Activated T-cell treated with anti-CD3 and anti-CD28 coated beads, Interleukin-2, amount 50 U/mL, for 4 hours (primary cell): ENCODE data around the gene ENTPD6. TPM values are rescaled to one million over a fixed set of nuclear protein-coding genes. Genes with fewer than 3 reads are reported as not detected.

Experiments
- ATAC-seq, 2 donors: fragments of 200-7000 bp; cut with Tn5 transposase; one replicate each; pipeline ENCODE4 v1.10.0; 2021
- DNase-seq: peaks from one replicate; pipeline ENCODE4 v3.0.0-alpha.2; 2020
- H3K27me3 Mint-ChIP-seq: one replicate; pipeline ENCODE4 v1.8.0; 2021; ENCODE audit warnings: low read depth, mixed read lengths
- H3K36me3 Mint-ChIP-seq: one replicate; pipeline ENCODE4 v1.8.0; 2022; ENCODE audit warnings: mixed read lengths; ENCODE audit not compliant: insufficient read depth
- H3K4me1 Mint-ChIP-seq: one replicate; pipeline ENCODE4 v1.8.0; 2021; ENCODE audit warnings: low read depth, mixed read lengths
- H3K4me3 Mint-ChIP-seq: one replicate; pipeline ENCODE4 v1.8.0; 2021; ENCODE audit warnings: mild to moderate bottlenecking, moderate library complexity, mixed read lengths
- H3K9me3 Mint-ChIP-seq: one replicate; pipeline ENCODE4 v1.8.0; 2021; ENCODE audit warnings: mixed read lengths
- total RNA-seq, 3 donors: library from RNA; stranded (reverse); gene quantifications; one replicate each; pipeline ENCODE4 v1.2.1, GENCODE V29; 2021

The ENTPD6 gene
- total RNA-seq, 3 donors from 2014 or later: 43.4 to 51.2 (median 47.1) TPM

GRCh38 chr20:25197183-25197869 is 1.8 kb downstream of the ENTPD6 start:
- Mint-ChIP-seq H3K36me3 (peaks cover 2% of the 10 kb centered on the region), H3K27me3 (no peaks in the 10 kb centered on the region), H3K4me3 (peak overlapping the region; percentile 86), H3K4me1 (peaks cover 45% of the 10 kb centered on the region), H3K9me3 (no peaks in the 10 kb centered on the region)
- ATAC-seq (peak; percentile 20 to 30), DNase-seq (no peak)

- peak overlapping the region; percentile 86 for H3K4me3 Mint-ChIP-seq
- peaks cover 47% of the 10 kb centered on the region for H3K4me1 Mint-ChIP-seq
- H3K27me3 Mint-ChIP-seq: no peaks in the 10 kb centered on the region
- ATAC-seq: no peak
- no peak for DNase-seq
- no peaks in the 10 kb centered on the region for H3K9me3 Mint-ChIP-seq
- peaks cover 4% of the 10 kb centered on the region for H3K36me3 Mint-ChIP-seq
These were observed 2.3 kb downstream of the ENTPD6 start for GRCh38 chr20:25197870-25198190.

- Mint-ChIP-seq H3K4me1 (peaks cover 54% of the 10 kb centered on the region), H3K27me3 (no peaks in the 10 kb centered on the region), H3K9me3 (no peaks in the 10 kb centered on the region), H3K4me3 (no peak overlapping the region), H3K36me3 (peaks cover 10% of the 10 kb centered on the region)
- DNase-seq: no peak
- ATAC-seq: no peak
These were observed 3.3 kb downstream of the ENTPD6 start for GRCh38 chr20:25198663-25199383.

- Mint-ChIP-seq H3K4me1 (peaks cover 58% of the 10 kb centered on the region), H3K9me3 (no peaks in the 10 kb centered on the region), H3K27me3 (no peaks in the 10 kb centered on the region), H3K36me3 (peaks cover 13% of the 10 kb centered on the region), H3K4me3 (no peak overlapping the region)
- ATAC-seq (no peak), DNase-seq (no peak)
These were observed 4.2 kb downstream of the ENTPD6 start for GRCh38 chr20:25199473-25200260.

- ATAC-seq: no peak
- peaks cover 38% of the 10 kb centered on the region for H3K4me1 Mint-ChIP-seq
- peaks cover 13% of the 10 kb centered on the region for H3K36me3 Mint-ChIP-seq
- DNase-seq: no peak
- H3K9me3 Mint-ChIP-seq: no peaks in the 10 kb centered on the region
- H3K27me3 Mint-ChIP-seq: no peaks in the 10 kb centered on the region
- H3K4me3 Mint-ChIP-seq: no peak overlapping the region
These were observed 7.6 kb downstream of the ENTPD6 start for GRCh38 chr20:25203089-25203488.

GRCh38 chr20:25203871-25204320 is 8.4 kb downstream of the ENTPD6 start:
- H3K9me3 Mint-ChIP-seq: no peaks in the 10 kb centered on the region
- ATAC-seq: no peak
- no peaks in the 10 kb centered on the region for H3K27me3 Mint-ChIP-seq
- no peak overlapping the region for H3K4me3 Mint-ChIP-seq
- H3K36me3 Mint-ChIP-seq: peaks cover 13% of the 10 kb centered on the region
- no peak for DNase-seq
- H3K4me1 Mint-ChIP-seq: peaks cover 35% of the 10 kb centered on the region

GRCh38 chr20:25204550-25205276 is 9.2 kb downstream of the ENTPD6 start:
- no peaks in the 10 kb centered on the region for H3K27me3 Mint-ChIP-seq
- H3K36me3 Mint-ChIP-seq: peaks cover 13% of the 10 kb centered on the region
- ATAC-seq (no peak), DNase-seq (no peak)
- no peak overlapping the region for H3K4me3 Mint-ChIP-seq
- H3K9me3 Mint-ChIP-seq: no peaks in the 10 kb centered on the region
- peaks cover 28% of the 10 kb centered on the region for H3K4me1 Mint-ChIP-seq

- peaks cover 13% of the 10 kb centered on the region for H3K36me3 Mint-ChIP-seq
- no peak for DNase-seq
- no peaks in the 10 kb centered on the region for H3K9me3 Mint-ChIP-seq
- no peaks in the 10 kb centered on the region for H3K27me3 Mint-ChIP-seq
- H3K4me1 Mint-ChIP-seq: peaks cover 24% of the 10 kb centered on the region
- ATAC-seq: no peak
- no peak overlapping the region for H3K4me3 Mint-ChIP-seq
These were observed 10.0 kb downstream of the ENTPD6 start for GRCh38 chr20:25205277-25206062.

- DNase-seq (no peak), ATAC-seq (no peak)
- Mint-ChIP-seq H3K9me3 (no peaks in the 10 kb centered on the region), H3K36me3 (peaks cover 13% of the 10 kb centered on the region), H3K4me1 (peaks cover 20% of the 10 kb centered on the region), H3K4me3 (no peak overlapping the region), H3K27me3 (no peaks in the 10 kb centered on the region)
These were observed 10.5 kb downstream of the ENTPD6 start for GRCh38 chr20:25206063-25206403.

GRCh38 chr20:25206548-25206947 is 11.0 kb downstream of the ENTPD6 start:
- H3K4me1 Mint-ChIP-seq: peaks cover 18% of the 10 kb centered on the region
- ATAC-seq (no peak), DNase-seq (no peak)
- H3K36me3 Mint-ChIP-seq: peaks cover 17% of the 10 kb centered on the region
- no peaks in the 10 kb centered on the region for H3K27me3 Mint-ChIP-seq
- H3K9me3 Mint-ChIP-seq: no peaks in the 10 kb centered on the region
- no peak overlapping the region for H3K4me3 Mint-ChIP-seq

- H3K36me3 Mint-ChIP-seq: peaks cover 19% of the 10 kb centered on the region
- ATAC-seq (no peak), DNase-seq (no peak)
- peaks cover 16% of the 10 kb centered on the region for H3K4me1 Mint-ChIP-seq
- H3K27me3 Mint-ChIP-seq: no peaks in the 10 kb centered on the region
- no peaks in the 10 kb centered on the region for H3K9me3 Mint-ChIP-seq
- H3K4me3 Mint-ChIP-seq: no peak overlapping the region
These were observed 11.8 kb downstream of the ENTPD6 start for GRCh38 chr20:25207149-25207959.

- Mint-ChIP-seq H3K36me3 (peaks cover 15% of the 10 kb centered on the region), H3K27me3 (no peaks in the 10 kb centered on the region), H3K9me3 (no peaks in the 10 kb centered on the region), H3K4me1 (peaks cover 12% of the 10 kb centered on the region), H3K4me3 (no peak overlapping the region)
- no peak for DNase-seq
- no peak for ATAC-seq
These were observed 12.5 kb downstream of the ENTPD6 start for GRCh38 chr20:25207960-25208534.

- no peak for ATAC-seq
- Mint-ChIP-seq H3K27me3 (no peaks in the 10 kb centered on the region), H3K36me3 (peaks cover 8% of the 10 kb centered on the region), H3K4me3 (no peak overlapping the region), H3K9me3 (no peaks in the 10 kb centered on the region), H3K4me1 (peaks cover 4% of the 10 kb centered on the region)
- no peak for DNase-seq
These were observed 13.9 kb downstream of the ENTPD6 start for GRCh38 chr20:25209400-25209799.
